Neural progenitor cell (in vitro differentiated cells): ENCODE data around the gene PRXL2A.

Experiments used
- EZH2phosphoT487 ChIP-seq: fragments of 200-600 bp; sonication (generic); IDR thresholded peaks from 2 replicates; pipeline ENCODE4 v1.6.1; 2017; ENCODE audit warnings: antibody characterized with exemption
- TF ChIP-seq, protein P1 (sequence below): fragments of 200-600 bp; sonication (generic); IDR thresholded peaks from 2 replicates; pipeline ENCODE4 v1.5.1; 2017; ENCODE audit warnings: antibody characterized with exemption, mild to moderate bottlenecking

DNA sequence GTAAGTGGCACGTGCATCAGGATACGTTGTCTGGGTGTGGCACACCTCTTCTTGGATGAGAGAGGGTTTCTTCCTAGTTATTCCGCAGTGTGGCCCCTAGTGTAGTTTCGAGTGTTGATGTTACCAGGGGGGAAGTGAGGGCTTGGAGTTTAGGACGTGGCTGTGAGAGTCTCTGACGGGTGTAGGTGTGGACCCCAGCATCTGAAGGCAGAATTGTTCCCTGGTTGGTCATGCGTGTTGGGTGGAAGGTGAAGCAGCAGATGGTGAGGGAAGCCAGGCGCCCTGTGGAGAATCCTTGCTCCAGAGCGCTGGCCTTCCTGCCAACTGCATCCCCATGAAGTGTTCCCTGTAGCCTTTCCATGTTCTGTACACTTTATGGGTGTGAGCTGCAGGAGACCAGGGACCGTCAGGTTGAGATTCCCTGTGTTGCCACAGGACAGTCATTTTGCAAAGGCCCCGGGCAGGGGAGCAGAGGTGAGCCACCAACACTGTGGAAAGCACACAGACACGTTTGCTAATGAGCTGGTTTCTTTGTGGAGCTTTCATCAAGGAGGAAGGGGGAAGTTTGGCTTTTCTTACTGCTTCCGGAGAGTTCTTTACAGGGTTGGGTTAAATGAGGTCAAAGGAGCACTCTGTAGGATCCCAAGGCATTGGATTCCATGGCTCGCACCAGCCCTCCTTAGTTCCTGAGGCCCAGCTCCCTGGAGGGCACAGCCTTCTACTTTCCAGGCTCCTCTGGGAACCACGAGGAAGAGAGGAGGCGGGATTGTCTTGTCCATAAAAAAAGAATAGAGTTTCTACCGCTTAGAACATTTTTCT is 77.8 kb downstream of the PRXL2A start:
- TF ChIP-seq, protein P1, sequence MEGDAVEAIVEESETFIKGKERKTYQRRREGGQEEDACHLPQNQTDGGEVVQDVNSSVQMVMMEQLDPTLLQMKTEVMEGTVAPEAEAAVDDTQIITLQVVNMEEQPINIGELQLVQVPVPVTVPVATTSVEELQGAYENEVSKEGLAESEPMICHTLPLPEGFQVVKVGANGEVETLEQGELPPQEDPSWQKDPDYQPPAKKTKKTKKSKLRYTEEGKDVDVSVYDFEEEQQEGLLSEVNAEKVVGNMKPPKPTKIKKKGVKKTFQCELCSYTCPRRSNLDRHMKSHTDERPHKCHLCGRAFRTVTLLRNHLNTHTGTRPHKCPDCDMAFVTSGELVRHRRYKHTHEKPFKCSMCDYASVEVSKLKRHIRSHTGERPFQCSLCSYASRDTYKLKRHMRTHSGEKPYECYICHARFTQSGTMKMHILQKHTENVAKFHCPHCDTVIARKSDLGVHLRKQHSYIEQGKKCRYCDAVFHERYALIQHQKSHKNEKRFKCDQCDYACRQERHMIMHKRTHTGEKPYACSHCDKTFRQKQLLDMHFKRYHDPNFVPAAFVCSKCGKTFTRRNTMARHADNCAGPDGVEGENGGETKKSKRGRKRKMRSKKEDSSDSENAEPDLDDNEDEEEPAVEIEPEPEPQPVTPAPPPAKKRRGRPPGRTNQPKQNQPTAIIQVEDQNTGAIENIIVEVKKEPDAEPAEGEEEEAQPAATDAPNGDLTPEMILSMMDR = no peak
- no peak for TF ChIP-seq EZH2phosphoT487
